ENCODE results near the gene EVI5L.
A peak's percentile ranks its signal among the peaks of the same experiment; 100 is the strongest.

The EVI5L gene

DNA sequence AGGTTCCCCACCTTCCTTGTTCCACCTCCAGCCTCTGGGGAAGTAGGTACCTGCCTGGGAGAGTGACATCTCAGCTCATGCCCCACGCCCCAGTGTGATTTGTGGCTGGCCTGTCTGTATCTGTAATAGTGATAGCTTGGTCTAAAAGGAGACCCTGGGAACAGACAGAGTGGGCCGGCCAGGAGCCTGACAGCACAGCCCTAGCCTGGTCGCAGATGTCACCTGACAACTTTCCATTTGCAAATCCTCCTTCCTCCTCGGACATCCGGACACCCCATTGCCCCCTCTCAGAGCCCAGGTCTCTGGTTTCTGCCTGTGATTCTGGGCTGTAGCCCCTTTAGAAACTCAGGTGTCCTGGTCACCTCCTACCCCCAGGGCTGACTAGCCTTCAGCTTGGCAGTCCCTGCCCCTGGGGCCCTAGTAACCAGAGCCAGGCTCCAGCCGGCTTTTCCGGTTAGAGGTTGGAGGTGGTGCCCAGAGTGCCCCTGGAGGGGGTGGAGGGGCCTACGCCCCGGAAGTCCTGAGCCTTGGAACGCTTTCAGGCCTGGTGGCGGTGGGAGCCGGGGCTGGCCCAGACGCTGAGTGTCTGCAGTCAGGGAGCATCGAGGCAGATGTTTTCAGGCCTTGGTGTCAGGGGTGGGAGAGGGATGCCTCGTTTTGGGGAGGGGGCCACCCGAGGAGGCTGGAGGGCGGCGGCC lies 64.7 kb downstream of the EVI5L start:
- DNase-seq (ENCODE audit: low read depth in 1 of 2, low spot score in 1 of 2) = no peak

DNA sequence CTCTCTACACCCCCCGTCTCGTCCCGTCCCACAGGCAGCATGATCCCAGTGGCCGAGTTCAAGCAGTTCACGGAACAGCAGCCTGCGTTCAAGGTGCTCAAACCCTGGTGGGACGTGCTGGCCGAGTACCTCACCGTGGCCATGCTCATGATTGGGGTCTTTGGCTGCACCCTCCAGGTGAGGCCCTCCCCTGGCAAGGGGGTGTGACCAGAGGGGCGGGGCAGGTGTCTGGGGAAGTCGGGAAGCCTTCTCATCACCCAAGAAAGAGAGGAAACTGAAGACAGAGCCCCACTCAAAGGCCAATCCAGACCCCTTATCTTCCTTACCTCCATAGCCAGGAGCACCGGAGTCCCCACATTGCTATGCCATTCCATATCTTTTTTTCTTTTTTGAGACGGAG lies 65.5 kb downstream of the EVI5L start:
- DNase-seq (ENCODE audit: low read depth in 1 of 2, low spot score in 1 of 2) = no peak

DNA sequence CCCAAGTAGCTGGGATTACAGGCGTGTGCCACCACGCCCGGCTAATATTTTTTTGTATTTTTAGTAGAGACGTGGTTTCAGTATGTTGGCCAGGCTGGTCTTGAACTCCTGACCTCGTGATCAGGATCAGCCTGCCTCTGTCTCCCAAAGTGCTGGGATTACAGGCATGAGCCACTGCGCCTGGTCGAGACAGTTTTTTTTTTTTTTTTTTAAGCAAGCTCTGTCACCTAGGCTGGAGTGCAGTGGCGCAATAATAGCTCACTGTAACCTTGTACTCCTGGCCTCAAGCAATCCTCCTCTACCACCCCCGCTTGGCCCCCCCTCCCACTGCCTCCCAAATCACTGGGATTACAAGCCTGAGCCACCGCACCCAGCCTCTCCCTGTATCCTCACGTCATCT lies 67.3 kb downstream of the EVI5L start:
- DNase-seq (ENCODE audit: low read depth in 1 of 2, low spot score in 1 of 2) = no peak

DNA sequence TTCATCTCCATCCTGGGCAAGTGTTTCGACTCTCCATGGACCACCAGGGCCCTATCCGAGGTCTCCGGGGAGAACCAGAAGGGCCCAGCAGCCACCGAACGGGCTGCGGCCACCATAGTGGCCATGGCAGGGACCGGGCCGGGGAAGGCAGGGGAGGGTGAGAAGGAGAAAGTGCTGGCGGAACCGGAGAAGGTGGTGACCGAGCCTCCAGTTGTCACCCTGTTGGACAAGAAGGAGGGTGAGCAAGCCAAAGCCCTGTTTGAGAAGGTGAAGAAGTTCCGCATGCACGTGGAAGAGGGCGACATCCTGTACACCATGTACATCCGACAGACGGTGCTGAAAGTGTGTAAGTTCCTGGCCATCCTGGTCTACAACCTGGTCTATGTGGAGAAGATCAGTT lies 68.9 kb downstream of the EVI5L start:
- DNase-seq (ENCODE audit: low read depth in 1 of 2, low spot score in 1 of 2) = no peak

GRCh38 chr19:7899751-7900378 lies 69.8 kb downstream of the EVI5L start:
- DNase-seq (ENCODE audit: low read depth in 1 of 2, low spot score in 1 of 2) = no peak

DNA sequence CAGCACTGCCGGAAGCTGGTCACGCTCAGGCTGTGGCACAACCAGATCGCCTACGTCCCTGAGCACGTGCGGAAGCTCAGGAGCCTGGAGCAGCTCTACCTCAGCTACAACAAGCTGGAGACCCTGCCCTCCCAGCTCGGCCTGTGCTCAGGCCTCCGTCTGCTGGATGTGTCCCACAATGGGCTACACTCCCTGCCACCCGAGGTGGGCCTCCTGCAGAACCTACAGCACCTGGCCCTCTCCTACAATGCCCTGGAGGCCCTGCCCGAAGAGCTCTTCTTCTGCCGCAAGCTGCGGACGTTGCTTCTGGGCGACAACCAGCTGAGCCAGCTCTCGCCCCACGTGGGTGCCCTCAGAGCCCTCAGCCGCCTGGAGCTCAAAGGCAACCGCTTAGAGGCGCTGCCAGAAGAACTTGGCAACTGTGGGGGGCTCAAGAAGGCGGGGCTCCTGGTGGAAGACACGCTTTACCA lies 70.4 kb downstream of the EVI5L start:
- no peak for DNase-seq (ENCODE audit: low read depth in 1 of 2, low spot score in 1 of 2)

- no peak for DNase-seq (ENCODE audit: low read depth in 1 of 2, low spot score in 1 of 2)
These were observed 70.9 kb downstream of the EVI5L start for GRCh38 chr19:7900931-7901330.

GRCh38 chr19:7901337-7901736 lies 71.3 kb downstream of the EVI5L start:
- DNase-seq (ENCODE audit: low read depth in 1 of 2, low spot score in 1 of 2) = no peak

DNA sequence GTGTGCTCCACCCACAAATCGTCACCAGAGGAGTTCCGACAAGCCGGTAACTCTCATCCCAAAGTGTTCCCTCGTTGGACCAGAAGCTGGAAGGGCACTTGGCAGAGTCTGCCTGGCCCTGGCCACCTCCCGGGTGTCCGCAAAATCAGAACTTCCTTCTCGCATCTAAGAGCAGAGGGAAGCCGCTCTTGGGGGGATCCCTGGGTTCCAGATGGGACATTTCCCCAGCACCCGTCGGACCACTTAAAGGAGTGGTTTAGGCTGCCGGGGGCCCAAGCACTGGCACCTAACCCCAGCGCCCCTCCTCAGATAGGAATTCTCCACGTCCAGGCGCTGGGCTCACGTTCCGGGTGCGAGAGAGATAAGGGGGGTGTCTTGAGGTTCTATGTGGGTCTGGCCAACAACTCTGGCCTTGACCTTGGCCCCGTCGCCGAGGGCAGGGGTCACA lies 72.8 kb downstream of the EVI5L start:
- DNase-seq (ENCODE audit: low read depth in 1 of 2, low spot score in 1 of 2) = no peak

- DNase-seq (ENCODE audit: low read depth in 1 of 2, low spot score in 1 of 2) = peak; percentile 100
These were observed 73.4 kb downstream of the EVI5L start, which contains the start of gene MAP2K7 for GRCh38 chr19:7903244-7904073. Gene MAP2K7, plus strand, starts transcription at chr19:7903877. Its CDS starts 68 bp downstream, at chr19:7903945.

DNA sequence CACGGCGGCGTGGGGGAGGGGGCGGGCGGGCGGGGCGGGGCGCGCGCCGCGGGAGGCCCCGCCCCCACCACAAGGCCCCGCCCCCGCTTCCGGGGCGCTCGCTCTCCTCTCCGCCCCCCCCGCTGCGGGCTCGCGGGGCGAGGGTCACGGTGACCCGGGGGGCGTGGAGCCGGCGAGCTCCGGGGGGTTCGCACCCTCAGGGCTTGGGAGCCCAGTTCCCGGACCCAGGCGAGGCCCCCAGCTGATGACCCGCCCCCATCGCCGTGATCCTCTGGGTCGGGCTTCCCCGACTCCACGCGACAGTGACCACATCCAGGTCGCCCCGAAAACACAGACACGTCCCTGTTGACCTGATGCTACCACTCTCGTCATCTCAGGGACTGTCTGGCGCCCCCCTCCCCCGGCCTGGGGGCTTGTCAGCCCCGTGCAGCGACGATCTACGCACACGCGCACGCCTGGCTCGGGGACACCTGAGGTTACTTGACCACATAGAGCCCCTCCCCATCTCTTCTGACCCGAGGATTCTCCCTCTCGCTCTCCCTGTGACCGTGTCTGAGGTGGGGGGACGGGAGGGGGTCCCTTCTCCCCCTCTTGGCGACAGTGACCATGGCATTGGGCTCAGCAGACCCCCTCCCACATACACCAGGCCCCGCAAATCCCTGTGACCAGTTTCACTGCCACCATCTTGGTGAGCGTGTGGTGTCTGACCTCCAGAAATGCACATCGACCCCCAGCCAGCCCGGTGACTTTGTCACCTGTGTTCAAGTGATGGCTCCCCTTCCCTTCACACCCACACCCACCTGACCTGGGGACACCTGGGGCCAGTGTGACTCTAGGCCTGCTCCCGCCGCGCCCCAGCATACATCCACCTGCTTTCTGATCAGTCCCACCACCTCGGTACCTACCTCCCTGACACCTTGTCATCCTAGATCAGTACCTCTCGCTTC lies 74.3 kb downstream of the EVI5L start:
- no peak for DNase-seq (ENCODE audit: low read depth in 1 of 2, low spot score in 1 of 2)

GRCh38 chr19:7905268-7905667 lies 75.2 kb downstream of the EVI5L start:
- no peak for DNase-seq (ENCODE audit: low read depth in 1 of 2, low spot score in 1 of 2)

DNA sequence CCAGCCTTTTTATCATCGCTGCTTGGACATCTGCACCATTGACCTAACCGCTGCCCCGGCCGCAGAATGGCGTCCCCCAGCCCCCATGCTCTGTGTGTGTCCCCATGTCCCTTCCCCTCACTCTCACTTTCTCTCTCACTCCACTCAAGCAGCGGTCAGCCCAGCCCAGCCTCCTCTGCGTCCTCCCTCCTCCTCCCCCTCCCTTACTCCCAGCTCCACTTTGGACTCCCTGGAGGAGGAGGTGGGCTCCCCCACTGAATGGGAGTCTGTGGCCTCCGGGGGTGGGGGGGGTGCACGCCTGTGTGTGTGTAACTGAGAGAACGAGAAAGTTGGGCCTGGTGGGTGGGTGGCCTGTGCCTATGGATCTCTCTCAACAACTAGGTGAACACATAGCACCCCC lies 75.8 kb downstream of the EVI5L start:
- DNase-seq (ENCODE audit: low read depth in 1 of 2, low spot score in 1 of 2) = no peak

DNA sequence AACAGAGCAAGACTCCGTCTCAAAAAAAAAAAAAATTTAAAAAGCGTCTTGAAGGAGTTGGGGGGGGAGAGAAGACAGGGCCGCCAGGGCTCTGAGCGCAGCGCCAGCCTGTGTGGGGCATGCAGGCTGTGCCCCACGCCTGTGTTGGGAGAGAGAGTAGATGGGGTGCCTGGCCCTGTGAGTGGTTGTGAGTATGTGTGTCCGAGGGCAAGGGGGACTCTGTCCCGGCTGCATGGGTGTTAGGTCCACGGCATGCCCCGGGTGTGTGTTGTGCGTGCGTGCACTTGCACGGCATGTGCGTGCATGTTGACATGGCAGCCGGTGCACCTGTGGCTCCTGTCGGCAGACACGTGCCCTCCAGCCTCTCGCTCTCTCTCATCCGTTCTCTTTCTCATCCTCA lies 77.1 kb downstream of the EVI5L start:
- DNase-seq (ENCODE audit: low read depth in 1 of 2, low spot score in 1 of 2) = no peak

GRCh38 chr19:7907544-7907943 lies 77.5 kb downstream of the EVI5L start:
- no peak for DNase-seq (ENCODE audit: low read depth in 1 of 2, low spot score in 1 of 2)

DNA sequence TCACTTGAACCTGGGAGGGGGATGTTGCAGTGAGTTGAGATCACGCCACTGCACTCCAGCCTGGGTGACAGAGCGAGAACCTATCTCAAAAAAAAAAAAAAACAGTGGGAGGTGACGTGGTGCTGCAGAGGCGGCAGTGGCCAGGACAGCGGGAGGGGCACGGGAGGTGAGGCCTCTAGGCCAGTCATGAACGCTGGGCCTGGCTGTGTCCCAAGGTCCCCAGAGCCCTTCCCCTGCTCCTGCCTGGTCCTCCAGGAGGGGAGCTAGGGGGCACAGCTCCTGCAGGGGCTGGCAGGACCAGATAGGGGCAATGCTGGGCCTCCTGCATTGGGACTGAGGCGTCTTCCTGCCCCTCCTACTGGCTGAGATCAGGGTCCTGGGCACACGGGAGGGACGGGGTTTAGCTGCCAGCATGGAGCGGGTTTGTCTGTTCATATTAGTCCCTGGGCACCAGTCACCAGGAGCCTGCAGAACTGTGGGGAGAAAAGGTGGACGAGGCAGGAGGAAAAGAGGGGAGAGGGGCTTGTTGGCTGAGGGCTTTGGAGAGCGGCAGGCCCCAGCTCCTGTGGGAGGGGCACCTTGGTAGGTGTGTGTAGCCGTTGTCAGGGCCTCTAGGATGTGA lies 78.2 kb downstream of the EVI5L start:
- DNase-seq (ENCODE audit: low read depth in 1 of 2, low spot score in 1 of 2) = no peak

- DNase-seq (ENCODE audit: low read depth in 1 of 2, low spot score in 1 of 2) = no peak
These were observed 78.9 kb downstream of the EVI5L start for GRCh38 chr19:7908742-7909461.

DNA sequence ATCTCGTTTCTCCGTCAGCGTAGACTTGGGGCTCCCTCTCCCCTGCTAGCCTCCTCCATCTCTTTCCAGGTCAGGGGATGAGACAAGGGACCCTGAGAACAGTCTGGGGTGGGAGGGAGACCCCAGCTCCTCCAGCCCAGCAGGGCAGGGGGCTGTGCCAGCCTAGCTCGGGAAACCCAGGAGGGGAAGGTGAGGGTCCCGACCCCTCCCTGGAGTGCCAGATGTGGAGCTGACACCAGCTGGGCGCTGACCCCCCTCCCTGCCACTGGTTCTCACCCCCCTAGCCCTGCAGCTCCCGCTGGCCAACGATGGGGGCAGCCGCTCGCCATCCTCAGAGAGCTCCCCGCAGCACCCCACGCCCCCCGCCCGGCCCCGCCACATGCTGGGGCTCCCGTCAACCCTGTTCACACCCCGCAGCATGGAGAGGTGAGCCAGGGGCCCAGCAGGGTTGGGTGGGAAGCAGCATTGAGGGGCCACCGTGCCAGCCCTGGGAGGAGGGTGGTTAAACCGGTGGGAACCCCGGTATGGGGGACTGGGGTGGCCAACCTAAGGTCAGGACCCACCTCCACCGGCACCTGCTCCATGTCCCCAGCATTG lies 79.6 kb downstream of the EVI5L start:
- no peak for DNase-seq (ENCODE audit: low read depth in 1 of 2, low spot score in 1 of 2)

Measured in activated T-helper 1 cell treated with anti-CD3 and anti-CD28 coated beads, Interleukin-2, amount 50 U/mL, for 16 hours (primary cell).